ENCODE data around the gene SYAP1.
"Not testable (repeated sequence)": the region's sequence is repeated elsewhere in the genome, so short reads cannot be mapped to it uniquely, and the experiment has no call there.

SYAP1 gene

GRCh38 chrX:16778993-16779392 is 59.6 kb downstream of the SYAP1 start:
- DNase-seq: no peak

GRCh38 chrX:16779815-16780214 is 60.4 kb downstream of the SYAP1 start:
- DNase-seq: not testable (repeated sequence)

- no peak for DNase-seq
These were observed 64.0 kb downstream of the SYAP1 start for GRCh38 chrX:16783452-16783851.

GRCh38 chrX:16784440-16784839 is 65.0 kb downstream of the SYAP1 start:
- not testable (repeated sequence) for DNase-seq

GRCh38 chrX:16785247-16786138 is 66.1 kb downstream of the SYAP1 start:
- DNase-seq: peak in 16 of 58 donors; percentile 0 to 60 (median 13)

GRCh38 chrX:16786139-16786790 is 66.9 kb downstream of the SYAP1 start, which contains the start of gene TXLNG:
TXLNG (plus strand) TSS chrX:16786466; CDS start chrX:16786488, 22 bp downstream.
- DNase-seq: peak; percentile 71 to 100 (median 96)

- DNase-seq: peak in 22 of 58 donors; percentile 0 to 46 (median 9)
These were observed 67.7 kb downstream of the SYAP1 start for GRCh38 chrX:16786791-16787735.

GRCh38 chrX:16788477-16788876 is 69.1 kb downstream of the SYAP1 start:
- no peak for DNase-seq

GRCh38 chrX:16796298-16796697 is 76.9 kb downstream of the SYAP1 start:
- no peak for DNase-seq

GRCh38 chrX:16797358-16797757 is 77.9 kb downstream of the SYAP1 start:
- DNase-seq: peak in 35 of 58 donors; percentile 0 to 42 (median 6)

GRCh38 chrX:16797841-16798240 is 78.4 kb downstream of the SYAP1 start:
- DNase-seq: no peak

GRCh38 chrX:16804923-16805464 is 85.6 kb downstream of the SYAP1 start:
- DNase-seq: no peak

- DNase-seq: no peak
These were observed 88.1 kb downstream of the SYAP1 start for GRCh38 chrX:16807548-16807947.

- DNase-seq: no peak
These were observed 88.6 kb downstream of the SYAP1 start for GRCh38 chrX:16807976-16808542.

- DNase-seq: no peak
These were observed 95.2 kb downstream of the SYAP1 start for GRCh38 chrX:16814597-16814996.

All from anterior cingulate cortex (tissue), 58 donors.